ENCODE results near the gene PEAK1. TPM values are rescaled to one million over a fixed set of nuclear protein-coding genes. Genes with fewer than 3 reads are reported as not detected.

Gene PEAK1, protein sequence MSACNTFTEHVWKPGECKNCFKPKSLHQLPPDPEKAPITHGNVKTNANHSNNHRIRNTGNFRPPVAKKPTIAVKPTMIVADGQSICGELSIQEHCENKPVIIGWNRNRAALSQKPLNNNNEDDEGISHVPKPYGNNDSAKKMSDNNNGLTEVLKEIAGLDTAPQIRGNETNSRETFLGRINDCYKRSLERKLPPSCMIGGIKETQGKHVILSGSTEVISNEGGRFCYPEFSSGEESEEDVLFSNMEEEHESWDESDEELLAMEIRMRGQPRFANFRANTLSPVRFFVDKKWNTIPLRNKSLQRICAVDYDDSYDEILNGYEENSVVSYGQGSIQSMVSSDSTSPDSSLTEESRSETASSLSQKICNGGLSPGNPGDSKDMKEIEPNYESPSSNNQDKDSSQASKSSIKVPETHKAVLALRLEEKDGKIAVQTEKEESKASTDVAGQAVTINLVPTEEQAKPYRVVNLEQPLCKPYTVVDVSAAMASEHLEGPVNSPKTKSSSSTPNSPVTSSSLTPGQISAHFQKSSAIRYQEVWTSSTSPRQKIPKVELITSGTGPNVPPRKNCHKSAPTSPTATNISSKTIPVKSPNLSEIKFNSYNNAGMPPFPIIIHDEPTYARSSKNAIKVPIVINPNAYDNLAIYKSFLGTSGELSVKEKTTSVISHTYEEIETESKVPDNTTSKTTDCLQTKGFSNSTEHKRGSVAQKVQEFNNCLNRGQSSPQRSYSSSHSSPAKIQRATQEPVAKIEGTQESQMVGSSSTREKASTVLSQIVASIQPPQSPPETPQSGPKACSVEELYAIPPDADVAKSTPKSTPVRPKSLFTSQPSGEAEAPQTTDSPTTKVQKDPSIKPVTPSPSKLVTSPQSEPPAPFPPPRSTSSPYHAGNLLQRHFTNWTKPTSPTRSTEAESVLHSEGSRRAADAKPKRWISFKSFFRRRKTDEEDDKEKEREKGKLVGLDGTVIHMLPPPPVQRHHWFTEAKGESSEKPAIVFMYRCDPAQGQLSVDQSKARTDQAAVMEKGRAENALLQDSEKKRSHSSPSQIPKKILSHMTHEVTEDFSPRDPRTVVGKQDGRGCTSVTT (N-terminal part only)
- total RNA-seq: 11.8 and 12.5 TPM in 2 replicates

DNA sequence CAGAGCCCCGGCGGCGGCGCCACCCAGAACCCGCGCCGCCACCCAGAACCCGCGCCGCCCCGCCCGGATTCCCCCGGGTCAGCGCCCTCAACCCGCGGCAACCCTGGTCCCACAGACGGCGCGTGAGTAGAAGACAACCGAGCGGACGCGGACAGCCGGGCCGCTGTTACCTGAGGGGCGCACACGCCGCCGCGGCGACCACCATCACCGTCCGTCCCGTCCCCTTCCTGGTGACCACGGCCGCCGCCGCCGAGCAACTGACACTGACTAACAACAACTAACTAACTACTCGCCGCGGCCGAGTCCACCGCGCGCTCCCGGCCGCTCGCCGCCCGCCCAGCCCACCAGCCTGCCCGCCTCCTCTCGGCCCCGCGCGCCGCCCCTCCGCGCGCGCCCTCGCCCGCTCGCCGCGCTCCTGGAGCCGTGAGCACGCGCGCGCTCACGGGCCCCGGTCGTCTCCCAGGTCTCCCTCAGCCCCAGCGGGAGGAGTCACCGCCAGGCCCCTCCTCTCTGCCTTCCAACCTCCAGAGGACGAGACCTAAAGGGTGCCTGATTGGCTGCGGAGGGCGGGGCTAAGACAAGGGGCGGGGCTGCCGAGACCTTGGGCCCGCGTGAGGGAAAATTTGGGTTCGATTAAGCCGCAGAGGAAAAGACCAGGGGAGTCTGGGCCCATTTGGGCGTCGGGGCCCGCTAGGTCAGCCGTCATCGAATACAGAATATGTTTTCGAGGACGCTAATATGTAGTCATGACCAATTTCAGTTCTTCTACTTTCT is at the start of gene PEAK1:
PEAK1 (minus strand) TSS at position 269 of the 774 bp plus-strand sequence. CDS start 238,178 bp downstream, outside the sequence.

DNA sequence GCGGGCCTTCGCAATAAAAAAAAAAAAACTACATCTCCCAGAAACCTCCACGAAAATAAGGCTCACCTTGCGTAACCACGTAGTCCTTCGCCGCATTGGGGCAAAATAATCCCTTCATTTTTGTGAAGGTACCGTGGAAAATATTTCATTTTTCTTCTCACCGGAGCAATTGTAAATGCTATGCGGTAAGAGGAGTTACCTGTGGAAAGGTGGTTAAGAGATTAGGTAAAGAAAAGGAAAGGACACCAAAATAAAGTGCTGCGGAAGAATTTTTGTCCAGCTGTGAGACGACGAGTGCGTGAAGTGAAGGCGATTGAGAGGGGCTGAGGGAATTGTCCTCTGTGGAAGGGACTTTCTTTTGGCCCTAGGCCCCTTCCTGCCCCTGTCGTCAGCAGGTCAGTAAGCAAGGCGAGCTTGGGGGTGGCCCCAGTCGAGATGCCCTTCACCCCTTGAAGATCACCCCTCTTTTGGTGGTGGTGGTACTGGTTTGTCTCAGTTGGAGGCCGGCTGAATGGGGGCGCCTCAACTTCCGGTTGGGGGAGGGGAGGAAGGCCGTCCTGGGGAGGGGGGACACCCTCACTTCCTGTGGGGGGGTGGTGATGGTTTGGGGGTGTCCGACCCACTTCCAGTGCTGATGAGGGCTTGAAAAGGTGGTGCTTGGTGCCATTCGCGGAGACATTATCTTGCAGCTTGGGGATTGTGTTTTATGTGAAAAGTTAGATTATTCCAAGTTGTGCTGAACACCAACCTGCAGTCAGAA is 886 bp upstream of the PEAK1 start, which contains the start of gene HMG20A:
HMG20A (plus strand) TSS at position 279 of the 760 bp plus-strand sequence. CDS start 37,520 bp downstream, outside the sequence.

DNA sequence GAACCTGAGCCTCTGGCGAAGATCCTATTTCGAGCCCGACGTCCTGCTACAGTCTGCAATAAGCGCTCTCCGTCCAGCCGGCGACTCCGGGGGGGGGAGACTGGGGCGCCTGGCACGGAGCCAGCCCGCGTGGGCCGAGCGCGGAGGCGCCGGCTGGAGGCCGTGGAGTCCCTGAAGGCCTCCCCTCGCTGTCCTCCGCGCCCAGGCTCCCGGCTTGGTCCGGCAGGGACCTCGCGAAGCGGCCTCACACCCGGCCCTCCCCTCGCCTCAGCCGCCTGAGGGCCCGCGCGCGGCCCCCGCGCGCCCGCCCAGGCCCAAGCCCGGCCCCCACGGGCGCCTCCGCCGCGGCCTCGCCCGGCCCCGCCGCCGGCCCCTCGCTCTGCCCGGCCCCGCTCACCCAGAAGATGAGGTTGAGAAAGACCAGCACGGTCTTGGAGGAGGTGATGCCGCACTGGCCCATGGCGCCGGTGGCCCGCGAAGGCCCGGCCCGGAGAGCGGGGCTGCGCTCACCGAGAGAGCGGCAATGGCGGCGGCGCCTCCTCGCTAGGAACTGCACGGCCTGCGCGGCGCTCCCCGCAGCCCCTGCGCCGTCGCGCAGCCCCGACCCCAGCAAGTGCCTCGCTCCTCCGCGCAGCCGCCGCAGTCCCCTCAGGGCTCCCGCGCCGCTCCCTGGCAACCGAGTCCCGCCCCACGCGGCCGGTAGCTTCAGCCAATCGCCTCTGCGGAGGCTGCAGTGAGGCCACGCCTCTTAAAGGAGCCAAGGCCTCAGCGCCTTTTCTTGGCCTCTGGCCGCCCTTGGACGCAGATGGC is 349.2 kb downstream of the PEAK1 start, which contains the start of gene TSPAN3:
TSPAN3 (minus strand) TSS at position 615 of the 810 bp plus-strand sequence; CDS start at position 460, 155 bp downstream.

Other genes with a start within 250 kb of the PEAK1 start
- 17.7 and 20.1 TPM in 2 replicates for gene HMG20A, start 784 bp upstream of the PEAK1 start, total RNA-seq
- gene LINGO1, start 212.8 kb upstream of the PEAK1 start, total RNA-seq: under 0.01 TPM in 1 of 2 replicates, not detected in the other